HG03565 (cell line): ENCODE data around the gene PSAP.
"Not testable (repeated sequence)": the region's sequence is repeated elsewhere in the genome, so short reads cannot be mapped to it uniquely, and the experiment has no call there.

Experiments
- ATAC-seq: cut with Tn5 transposase; IDR thresholded peaks from one replicate; pipeline ENCODE4 v1.9.1; 2021; ENCODE audit warnings: mild to moderate bottlenecking, moderate library complexity; ENCODE audit not compliant: unreplicated experiment

The PSAP gene

GRCh38 chr10:71850743-71851464, at the start of gene PSAP:
PSAP (minus strand) TSS chr10:71851251; CDS start chr10:71851221, 30 bp downstream.
- ATAC-seq, result peak; percentile 89

- ATAC-seq, result no peak
Observed at GRCh38 chr10:71900441-71901180, 49.6 kb upstream of the PSAP start.

GRCh38 chr10:71899665-71900412, 48.8 kb upstream of the PSAP start:
- no peak for ATAC-seq

- ATAC-seq, result not testable (repeated sequence)
Observed at GRCh38 chr10:71898346-71898745, 47.3 kb upstream of the PSAP start.

GRCh38 chr10:71893920-71894319, 42.9 kb upstream of the PSAP start:
- ATAC-seq, result no peak

GRCh38 chr10:71893258-71893815, 42.3 kb upstream of the PSAP start:
- ATAC-seq, result no peak

- no peak for ATAC-seq
Observed at GRCh38 chr10:71891437-71891836, 40.4 kb upstream of the PSAP start.

- ATAC-seq, result no peak
Observed at GRCh38 chr10:71889388-71889987, 38.4 kb upstream of the PSAP start.

GRCh38 chr10:71888623-71889387, 37.8 kb upstream of the PSAP start:
- peak; percentile 80 for ATAC-seq

- no peak for ATAC-seq
Observed at GRCh38 chr10:71888248-71888622, 37.2 kb upstream of the PSAP start.

- no peak for ATAC-seq
Observed at GRCh38 chr10:71887743-71888142, 36.7 kb upstream of the PSAP start.

GRCh38 chr10:71882813-71883659, 32.0 kb upstream of the PSAP start:
- no peak for ATAC-seq

- no peak for ATAC-seq
Observed at GRCh38 chr10:71881647-71882355, 30.8 kb upstream of the PSAP start.

GRCh38 chr10:71881307-71881624, 30.2 kb upstream of the PSAP start:
- not testable (repeated sequence) for ATAC-seq

GRCh38 chr10:71880425-71881306, 29.6 kb upstream of the PSAP start:
- no peak for ATAC-seq

GRCh38 chr10:71878327-71879034, 27.4 kb upstream of the PSAP start:
- no peak for ATAC-seq

- no peak for ATAC-seq
Observed at GRCh38 chr10:71877821-71878220, 26.8 kb upstream of the PSAP start.
